ENCODE results near the gene FOLR1. TPM values are rescaled to one million over a fixed set of nuclear protein-coding genes. Genes with fewer than 3 reads are reported as not detected.

FOLR1 gene
- total and polyA plus RNA-seq, 10 of the 15 experiments (the other 5 are each of a cell fraction or from before 2014, with no cell fraction given) = not detected

GRCh38 chr11:72222907-72223614 is 31.1 kb downstream of the FOLR1 start (continued):
- TF ChIP-seq MLLT1 (IDR thresholded peaks at IDR 0.05) (no peak), RB1 (IDR thresholded peaks at IDR 0.05; ENCODE audit: borderline replicate concordance) (no peak; the same call in 1 of the 2 replicates), ZNF687 (IDR thresholded peaks at IDR 0.05) (0 out of 2 replicates have a peak, but pooled peaks have one; percentile 8), ZBED1 (IDR thresholded peaks at IDR 0.05; ENCODE audit: borderline replicate concordance) (no peak), ZBTB4 (CRISPR knock-in tag; IDR thresholded peaks at IDR 0.05) (no peak), WRNIP1 (IDR thresholded peaks at IDR 0.05; ENCODE audit: borderline replicate concordance, low read depth, low read length) (no peak), TBL1XR1 (IDR thresholded peaks at IDR 0.05; ENCODE audit: low read depth, low read length) (no peak), RAD21 (IDR thresholded peaks at IDR 0.05; ENCODE audit: insufficient read depth, low read depth, low read length) (no peak), YY1 (IDR thresholded peaks at IDR 0.05; ENCODE audit: low read depth, low read length) (0 out of 2 replicates have a peak, but pooled peaks have one; percentile 7), DPF2 (IDR thresholded peaks at IDR 0.05) (no peak; the same call in 1 of the 2 replicates), ESRRA (IDR thresholded peaks at IDR 0.05; ENCODE audit: low read length) (no peak), SREBF2 (IDR thresholded peaks at IDR 0.05; ENCODE audit: low read length) (0 out of 2 replicates have a peak, but pooled peaks have one; percentile 10), ATF2 (IDR thresholded peaks at IDR 0.05; ENCODE audit: low read length) (no peak), CBFB (IDR thresholded peaks at IDR 0.05; ENCODE audit: low read depth) (peak; percentile 50; the same call in 1 of the 2 replicates), SMAD5 (IDR thresholded peaks at IDR 0.05; ENCODE audit: low read depth) (no peak), LARP7 (IDR thresholded peaks at IDR 0.05) (no peak; the same call in 1 of the 2 replicates), POLR2AphosphoS5 (IDR thresholded peaks at IDR 0.05; ENCODE audit: low read length) (no peak), PAX8 (IDR thresholded peaks at IDR 0.05) (no peak), ZNF24 (IDR thresholded peaks at IDR 0.05) (no peak), NBN (IDR thresholded peaks at IDR 0.05) (0 out of 2 replicates have a peak, but pooled peaks have one; percentile 46), SMAD1 (IDR thresholded peaks at IDR 0.05; ENCODE audit: low read depth, partially characterized antibody) (peak; percentile 20), TCF7 (IDR thresholded peaks at IDR 0.05; ENCODE audit: borderline replicate concordance) (no peak)
